Colon (tissue), 2 donors: ENCODE measurements around the gene PRKCE.

Experiments used
- FAIRE-seq: peaks from 2 replicates; lab custom pipeline; 2012; peaks lifted over from hg19 to GRCh38; lab: Jason Lieb, UNC
- donor health status: control.
- donor health status: control.

The PRKCE gene

DNA sequence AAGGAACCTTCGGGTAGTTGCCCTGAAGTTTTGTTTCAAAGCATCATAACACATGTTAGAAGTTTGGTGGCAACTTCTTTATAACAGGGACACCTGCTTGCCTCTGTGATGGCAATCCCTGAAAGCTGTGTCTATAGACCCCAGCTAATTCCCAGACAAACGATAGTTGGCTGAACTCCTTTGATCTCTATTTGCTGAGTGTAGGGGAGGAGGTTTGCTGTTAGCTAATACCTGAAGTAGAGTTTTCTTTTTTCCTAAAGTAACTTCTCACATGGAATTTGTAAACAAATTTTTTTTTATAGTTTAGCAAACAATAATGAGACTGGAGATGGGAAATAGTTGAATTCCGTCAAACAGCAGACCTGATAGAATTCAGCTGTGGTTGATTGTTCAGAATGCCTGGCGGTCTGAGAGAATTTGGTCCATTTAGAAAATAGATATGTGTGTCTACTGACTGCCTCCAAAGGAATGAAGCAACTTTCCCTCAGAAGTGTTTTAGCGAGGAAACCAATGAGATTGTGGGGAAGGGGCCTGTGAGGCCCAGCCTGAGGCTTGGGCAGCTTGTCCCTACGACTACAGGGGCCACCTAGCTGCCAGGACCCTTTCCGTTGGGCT, 522.3 kb downstream of the PRKCE start:
- FAIRE-seq: no peak

- no peak for FAIRE-seq
Measured at GRCh38 chr2:46174345-46175170, 523.1 kb downstream of the PRKCE start.

DNA sequence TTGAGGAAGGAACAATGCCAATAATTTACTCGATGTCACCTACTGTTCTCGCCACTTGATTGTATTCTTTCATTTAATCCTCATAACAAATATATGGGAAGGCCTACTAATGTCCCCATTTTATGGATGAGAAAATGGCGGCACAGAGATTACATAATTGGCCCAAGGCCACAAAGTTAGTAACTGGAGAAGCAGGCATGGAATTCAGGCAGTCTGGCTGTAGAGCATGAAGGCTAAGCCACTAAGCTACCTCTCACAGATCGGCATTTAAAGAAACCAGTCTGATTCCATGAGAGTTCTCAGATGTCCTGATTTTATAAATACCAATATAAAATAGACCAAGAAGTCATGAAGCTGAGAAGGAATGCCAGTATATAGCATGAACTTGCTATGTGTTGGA, 523.9 kb downstream of the PRKCE start:
- no peak for FAIRE-seq

DNA sequence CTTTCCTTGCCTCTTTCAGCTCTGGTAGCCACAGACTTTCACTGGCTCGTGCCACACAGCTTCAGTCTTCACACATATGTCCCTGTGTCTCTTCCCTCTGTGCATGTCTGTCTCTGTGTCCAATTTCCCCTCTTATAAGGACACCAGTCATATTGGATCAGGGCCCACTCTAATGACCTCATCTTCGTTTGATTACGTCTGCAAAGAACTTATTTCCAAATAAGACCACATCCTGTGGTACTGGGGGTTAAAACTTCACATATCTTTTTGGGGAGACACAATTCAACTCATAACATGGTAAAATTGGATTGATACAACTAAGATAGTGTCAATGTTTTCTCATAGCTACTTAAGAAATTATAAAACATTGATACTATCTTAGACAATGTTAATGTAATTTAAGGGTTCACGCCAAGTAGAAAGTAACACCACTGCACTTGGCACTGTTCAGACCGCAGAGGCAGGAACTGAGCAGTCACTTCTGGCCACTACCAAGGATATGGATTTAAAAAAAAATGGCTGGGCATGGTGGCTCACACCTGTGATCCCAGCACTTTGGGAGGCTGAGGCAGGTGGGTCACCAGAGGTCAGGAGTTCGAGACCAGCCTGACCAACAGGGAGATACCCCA, 526.1 kb downstream of the PRKCE start:
- FAIRE-seq: no peak

DNA sequence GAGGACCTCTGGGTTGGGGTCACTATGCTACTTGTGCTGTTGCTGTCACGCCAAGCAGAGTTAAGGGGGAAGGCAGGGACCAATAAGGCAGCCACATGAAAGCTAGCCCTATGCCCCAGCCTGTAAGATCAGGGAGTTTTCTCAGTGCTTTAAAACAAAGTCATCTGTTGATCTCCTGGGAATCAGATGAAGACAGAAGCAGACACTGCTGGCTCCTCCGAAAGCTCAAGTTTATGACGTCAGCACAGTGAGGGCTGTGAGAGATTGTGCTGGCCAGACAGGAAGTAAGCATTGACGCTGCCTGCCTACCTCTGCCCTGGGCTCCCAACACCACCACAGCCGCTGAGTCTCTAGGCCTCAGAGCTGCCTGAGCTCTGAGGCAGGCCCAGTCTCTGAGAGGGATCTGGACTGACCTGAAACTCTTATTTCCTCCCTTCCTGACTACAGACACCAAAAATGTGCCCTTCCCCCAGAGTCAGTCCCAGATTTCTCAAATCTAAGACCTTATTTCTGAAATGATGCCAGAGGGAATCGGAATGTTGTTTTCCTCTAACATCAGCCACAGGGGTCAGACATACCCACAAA, 527.7 kb downstream of the PRKCE start:
- no peak for FAIRE-seq

GRCh38 chr2:46180189-46180588, 528.7 kb downstream of the PRKCE start:
- FAIRE-seq: no peak

DNA sequence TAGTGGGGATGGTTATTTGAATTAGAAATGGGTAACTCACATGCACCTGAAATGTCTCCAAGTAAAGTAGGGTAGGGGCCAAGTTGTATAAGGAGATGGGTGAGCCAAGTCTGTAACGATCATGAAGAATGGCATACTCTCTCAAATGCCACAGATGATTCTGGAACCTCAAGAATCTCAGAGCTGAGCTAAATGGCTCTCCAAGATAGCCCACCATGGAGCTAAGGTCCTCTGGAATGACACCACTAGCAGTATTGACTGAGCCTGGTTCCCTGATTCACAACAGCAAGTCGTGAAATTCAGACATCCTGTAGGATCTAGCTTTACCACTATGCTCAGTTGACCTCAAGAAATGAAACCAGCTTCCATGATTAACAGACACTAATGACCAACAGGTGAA, 529.8 kb downstream of the PRKCE start:
- no peak for FAIRE-seq

DNA sequence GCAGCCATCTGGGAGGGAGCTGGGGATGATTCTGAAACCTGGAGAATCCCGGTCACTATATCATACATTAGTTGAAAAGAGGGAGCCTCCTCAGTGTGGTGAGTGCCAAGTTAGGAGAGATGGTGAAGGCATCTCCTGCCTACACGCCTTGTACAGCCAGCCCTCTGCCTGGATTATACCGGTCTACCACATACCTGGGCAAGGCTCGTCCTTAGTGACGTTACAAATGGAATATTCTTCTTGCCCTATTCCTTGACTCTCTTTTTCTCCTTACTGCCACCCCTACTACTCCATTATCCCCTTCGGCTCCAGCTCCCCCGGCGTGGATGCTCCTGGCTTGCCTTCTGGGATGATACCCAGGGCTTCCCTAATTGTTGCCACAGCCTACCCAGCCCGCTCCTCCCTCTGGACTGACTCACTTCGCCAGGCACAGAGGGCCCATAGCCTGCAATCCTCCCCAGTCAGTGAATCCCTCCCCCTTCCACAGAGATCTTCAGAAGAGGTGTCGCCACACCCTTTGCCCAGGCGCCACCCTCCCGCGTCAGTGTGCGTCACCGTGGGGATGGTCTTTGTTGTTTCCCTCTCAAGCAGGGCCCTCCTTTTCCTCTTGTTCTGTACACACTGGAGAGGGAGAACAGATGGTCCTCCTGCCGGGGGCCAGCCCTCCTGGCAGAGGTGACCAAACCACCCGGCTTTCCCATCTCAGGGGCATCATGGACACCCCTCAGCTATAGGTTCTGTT, 530.5 kb downstream of the PRKCE start:
- FAIRE-seq: no peak

GRCh38 chr2:46183426-46183825, 532.0 kb downstream of the PRKCE start:
- no peak for FAIRE-seq

DNA sequence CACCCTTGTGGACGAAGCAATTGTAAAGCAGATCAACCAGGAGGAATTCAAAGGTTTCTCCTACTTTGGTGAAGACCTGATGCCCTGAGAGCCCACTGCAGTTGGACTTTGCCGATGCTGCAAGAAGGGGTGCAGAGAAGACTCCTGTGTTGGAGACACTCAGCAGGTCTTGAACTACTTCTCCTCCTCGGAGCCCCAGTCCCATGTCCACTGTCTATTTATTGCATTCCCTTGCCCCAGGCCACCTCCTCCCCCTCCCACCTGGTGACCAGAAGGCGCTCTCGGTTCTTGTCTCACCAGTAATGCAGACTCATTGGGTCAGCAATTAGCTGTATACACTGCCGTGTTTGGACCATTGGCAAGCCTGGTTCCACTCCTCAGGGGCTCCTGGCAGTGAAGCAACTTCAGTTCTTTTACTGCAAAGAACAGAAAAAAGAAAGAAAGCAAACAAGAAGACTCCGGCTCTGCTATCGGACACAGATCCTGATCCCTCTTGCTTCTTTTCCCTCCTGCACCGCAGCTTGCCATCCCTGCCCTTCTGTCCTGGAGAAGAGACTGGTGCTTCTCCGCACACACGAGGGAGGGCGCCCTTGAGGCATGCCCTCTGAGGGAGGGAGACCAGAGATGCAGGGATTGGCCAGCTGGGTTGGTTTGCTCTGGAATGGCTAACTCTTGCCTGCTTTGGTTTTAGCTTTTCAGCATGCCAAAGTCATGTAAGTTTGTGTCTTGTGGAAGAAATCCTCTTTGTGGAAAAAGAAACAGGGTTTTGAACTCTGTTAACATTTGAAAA, 533.5 kb downstream of the PRKCE start:
- FAIRE-seq: no peak

DNA sequence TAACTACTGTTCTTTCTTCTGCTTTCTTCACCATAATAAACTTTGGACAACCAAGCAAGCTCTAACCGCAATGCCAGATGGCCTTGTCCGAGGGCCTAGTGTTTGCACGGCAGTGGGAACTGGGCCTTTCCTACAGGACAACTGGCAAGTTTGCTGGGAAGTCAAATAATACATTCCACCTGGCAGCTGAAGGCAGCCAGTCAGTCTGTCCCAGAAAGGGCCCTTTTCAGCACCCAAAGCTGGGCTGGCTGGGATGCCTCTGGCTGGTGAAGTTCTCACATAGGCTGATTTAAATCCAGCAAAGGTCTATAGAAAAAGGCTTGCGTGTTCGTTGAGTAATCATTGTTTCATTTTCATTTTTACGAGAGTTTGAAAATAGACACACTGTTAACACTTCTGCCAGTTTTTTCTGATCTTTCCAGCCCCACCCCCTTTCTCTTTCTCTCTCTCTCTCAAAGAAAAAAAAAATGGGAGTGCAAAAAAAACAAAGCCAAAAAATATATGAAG, 535.7 kb downstream of the PRKCE start:
- no peak for FAIRE-seq

DNA sequence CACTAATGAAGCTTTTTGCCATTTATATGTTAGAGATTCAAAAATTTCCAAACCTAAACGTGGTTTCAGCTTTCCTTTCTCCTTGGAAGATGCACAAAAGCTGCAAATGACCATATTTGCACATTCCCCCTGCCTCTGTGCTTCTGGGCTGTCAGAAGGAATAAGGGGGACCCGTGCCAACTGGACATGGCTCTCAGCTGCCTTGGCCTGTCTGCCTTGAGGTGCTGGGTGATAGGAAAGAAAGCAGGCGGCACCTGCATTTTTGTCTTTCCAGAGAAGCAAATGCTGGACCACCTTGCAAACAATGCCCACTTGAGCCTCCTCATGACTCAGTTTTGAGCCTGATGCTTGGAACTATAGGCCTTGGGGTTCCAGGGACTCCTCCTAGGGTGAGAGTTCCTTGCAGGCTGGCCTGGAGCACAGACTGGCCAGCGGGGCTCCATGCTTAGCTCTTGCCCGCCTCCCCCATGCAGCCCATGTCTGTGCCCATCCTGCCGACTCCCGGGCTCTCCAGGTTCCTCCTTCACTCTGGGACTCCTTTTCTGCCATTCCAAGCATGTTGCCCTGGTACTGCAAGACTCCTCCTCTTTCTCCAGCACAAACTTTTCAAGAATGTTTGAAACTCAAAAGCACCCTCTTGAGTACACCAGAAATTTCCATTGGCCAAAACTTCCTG, 536.7 kb downstream of the PRKCE start:
- no peak for FAIRE-seq

DNA sequence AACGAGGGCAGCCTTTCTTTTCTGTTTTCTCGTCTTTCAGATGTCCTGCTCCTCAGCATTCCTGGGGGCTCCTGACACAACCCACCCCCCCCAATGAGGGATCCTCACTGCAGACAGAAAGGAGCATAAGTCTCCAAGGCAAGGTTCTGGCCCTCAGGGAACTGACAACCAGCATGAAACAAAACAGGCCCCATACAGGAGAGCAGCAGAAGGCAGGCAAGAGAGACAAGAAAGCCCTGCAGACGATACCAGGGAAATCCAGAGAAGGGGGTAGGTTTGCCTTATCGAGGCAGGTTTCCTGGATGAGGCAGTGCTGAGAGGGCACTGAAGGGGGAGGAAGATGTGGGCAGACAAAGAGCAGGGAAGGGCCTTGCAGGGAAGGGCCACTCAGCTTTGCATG, 541.9 kb downstream of the PRKCE start:
- FAIRE-seq: no peak

- no peak for FAIRE-seq
Measured at GRCh38 chr2:46193855-46194254, 542.4 kb downstream of the PRKCE start.

GRCh38 chr2:46194856-46195255, 543.4 kb downstream of the PRKCE start:
- FAIRE-seq: no peak

- FAIRE-seq: no peak
Measured at GRCh38 chr2:46195819-46196218, 544.3 kb downstream of the PRKCE start.

GRCh38 chr2:46196871-46197462, 545.5 kb downstream of the PRKCE start:
- no peak for FAIRE-seq

DNA sequence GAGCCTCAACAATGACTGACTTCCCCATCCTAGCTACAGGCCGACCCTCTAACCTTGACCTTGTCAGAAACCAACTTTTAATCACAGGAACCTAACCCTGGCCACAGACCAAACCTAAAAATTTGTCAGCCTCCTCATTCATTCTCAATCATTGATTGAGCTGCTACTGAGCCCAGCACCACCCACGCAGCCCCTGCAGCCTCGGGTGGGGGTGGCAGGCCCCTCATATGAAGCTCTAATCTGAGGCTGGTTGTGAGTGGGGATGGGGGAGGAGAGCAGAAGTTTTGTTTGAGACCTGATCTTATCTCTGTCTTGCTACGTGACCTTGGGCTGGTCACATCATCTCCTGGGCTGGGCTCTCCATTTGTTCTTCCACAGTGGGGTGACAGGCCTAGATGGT, 546.2 kb downstream of the PRKCE start:
- FAIRE-seq: no peak

- no peak for FAIRE-seq
Measured at GRCh38 chr2:46198164-46198883, 546.8 kb downstream of the PRKCE start.

DNA sequence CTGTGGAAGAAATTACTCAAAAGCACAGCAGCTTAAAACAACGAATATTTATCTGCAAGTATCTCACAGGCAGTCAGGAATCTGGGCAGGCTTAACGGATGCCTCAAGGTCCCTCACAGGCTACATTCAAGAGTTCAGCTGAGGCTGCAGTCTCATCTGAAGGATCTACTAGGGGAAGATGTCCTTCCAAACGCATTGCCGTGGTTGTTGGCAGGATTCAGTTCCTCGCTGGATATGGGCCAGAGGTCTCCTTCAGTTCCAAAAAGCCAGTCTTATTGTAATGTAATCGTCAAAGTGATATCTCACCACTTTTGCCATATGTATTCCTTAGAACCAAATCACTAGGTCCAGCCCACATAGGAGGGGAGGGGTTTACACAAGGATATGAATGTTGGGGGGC, 547.5 kb downstream of the PRKCE start:
- no peak for FAIRE-seq
